ENCODE data around the gene OLFM1. TPM values are rescaled to one million over a fixed set of nuclear protein-coding genes. Genes with fewer than 3 reads are reported as not detected.

Gene OLFM1
- total RNA-seq, 4 donors from 2014 or later, result 3.4 to 8.5 (median 6.7) TPM

DNA sequence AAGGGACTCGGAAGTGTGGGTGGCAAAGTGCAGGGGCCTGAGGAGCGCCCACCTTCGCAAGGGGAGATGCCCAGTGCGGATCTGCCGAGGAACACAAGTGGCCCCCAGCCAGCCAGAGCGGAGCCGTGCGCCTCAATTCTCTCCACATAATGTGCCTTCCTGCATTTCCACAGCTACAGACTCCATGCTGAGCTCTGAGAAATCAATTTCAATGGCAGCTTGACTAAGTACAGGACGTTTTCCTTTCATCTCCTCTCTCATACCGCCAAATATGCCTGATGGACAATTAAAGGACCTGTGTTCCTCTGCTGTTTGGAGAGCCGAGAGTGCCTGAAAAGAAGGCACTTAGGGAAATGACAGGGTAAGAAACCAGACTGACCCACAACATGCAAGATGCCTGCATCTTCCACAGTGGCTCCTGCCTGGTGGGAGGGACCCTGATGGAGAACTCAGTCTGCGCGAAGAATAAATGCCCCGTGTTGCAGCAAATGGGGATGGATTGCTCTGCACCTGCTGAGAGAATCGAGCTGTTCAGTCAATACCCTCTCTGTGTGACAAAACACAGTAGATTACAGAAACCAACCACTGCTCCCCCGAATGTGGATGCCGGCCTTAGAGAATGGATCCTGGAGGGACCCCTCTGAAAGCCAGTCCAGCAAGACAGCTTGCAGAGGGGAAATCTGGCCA is 38.6 kb upstream of the OLFM1 start:
- ATAC-seq (no peak), DNase-seq (no peak)
- TF ChIP-seq POLR2A (IDR thresholded peaks at IDR 0.05), result no peak
- TF ChIP-seq, protein P1, sequence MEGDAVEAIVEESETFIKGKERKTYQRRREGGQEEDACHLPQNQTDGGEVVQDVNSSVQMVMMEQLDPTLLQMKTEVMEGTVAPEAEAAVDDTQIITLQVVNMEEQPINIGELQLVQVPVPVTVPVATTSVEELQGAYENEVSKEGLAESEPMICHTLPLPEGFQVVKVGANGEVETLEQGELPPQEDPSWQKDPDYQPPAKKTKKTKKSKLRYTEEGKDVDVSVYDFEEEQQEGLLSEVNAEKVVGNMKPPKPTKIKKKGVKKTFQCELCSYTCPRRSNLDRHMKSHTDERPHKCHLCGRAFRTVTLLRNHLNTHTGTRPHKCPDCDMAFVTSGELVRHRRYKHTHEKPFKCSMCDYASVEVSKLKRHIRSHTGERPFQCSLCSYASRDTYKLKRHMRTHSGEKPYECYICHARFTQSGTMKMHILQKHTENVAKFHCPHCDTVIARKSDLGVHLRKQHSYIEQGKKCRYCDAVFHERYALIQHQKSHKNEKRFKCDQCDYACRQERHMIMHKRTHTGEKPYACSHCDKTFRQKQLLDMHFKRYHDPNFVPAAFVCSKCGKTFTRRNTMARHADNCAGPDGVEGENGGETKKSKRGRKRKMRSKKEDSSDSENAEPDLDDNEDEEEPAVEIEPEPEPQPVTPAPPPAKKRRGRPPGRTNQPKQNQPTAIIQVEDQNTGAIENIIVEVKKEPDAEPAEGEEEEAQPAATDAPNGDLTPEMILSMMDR (IDR thresholded peaks at IDR 0.05 in 4 of 5, conservative IDR thresholded peaks at IDR 0.05 in 1 of 5), result no peak
- Histone ChIP-seq H3K4me1 (no peaks in the 10 kb centered on the region), H3K4me3 (no peak overlapping the region), H3K27me3 (peaks cover 0 to 18% (median 11%) of the 10 kb centered on the region in 3 donors), H3K36me3 (no peaks in the 10 kb centered on the region), H3K27ac (no peak overlapping the region), H3K9me3 (no peaks in the 10 kb centered on the region)
- intact Hi-C loops (cut with DNase I; ENCODE audit: low total_unique reads), result no loop called here
- in situ Hi-C loops (cut with MboI; ENCODE audit: low sequenced_read_pairs in 4 of 4), result no loop called here

DNA sequence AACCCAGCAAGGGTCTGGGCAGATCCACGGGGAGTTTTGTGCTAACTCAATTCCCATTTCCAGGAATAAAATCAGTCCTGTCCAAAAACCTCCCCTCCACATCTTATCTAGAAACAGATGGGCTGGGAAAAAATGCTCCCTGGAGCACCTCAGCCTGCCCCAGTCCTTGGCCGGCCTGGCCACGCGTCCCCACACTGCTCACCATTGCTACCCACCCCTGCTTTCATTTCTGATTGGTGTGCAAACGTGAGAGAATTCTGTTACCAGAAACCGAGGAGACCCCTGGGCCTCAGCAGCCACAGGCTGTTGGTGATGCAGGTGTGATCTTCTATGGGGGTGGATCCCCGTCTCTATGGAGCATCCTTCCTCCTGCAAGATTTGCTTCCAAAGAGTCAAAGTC is 38.0 kb upstream of the OLFM1 start:
- no peaks in the 10 kb centered on the region for H3K9me3 ChIP-seq
- H3K27me3 ChIP-seq, result peaks cover 0 to 22% (median 15%) of the 10 kb centered on the region in 3 donors
- intact Hi-C loops (cut with DNase I; ENCODE audit: low total_unique reads), result no loop called here
- TF ChIP-seq POLR2A (IDR thresholded peaks at IDR 0.05), result no peak
- TF ChIP-seq, protein P1 (IDR thresholded peaks at IDR 0.05 in 4 of 5, conservative IDR thresholded peaks at IDR 0.05 in 1 of 5), result no peak
- H3K27ac ChIP-seq, result no peak overlapping the region
- no peak for ATAC-seq
- no peaks in the 10 kb centered on the region for H3K36me3 ChIP-seq
- H3K4me1 ChIP-seq, result no peaks in the 10 kb centered on the region
- no peak overlapping the region for H3K4me3 ChIP-seq
- in situ Hi-C loops (cut with MboI; ENCODE audit: low sequenced_read_pairs in 4 of 4), result no loop called here
- DNase-seq, result no peak

GRCh38 chr9:135050072-135050990 is 37.1 kb upstream of the OLFM1 start:
- intact Hi-C loops (cut with DNase I; ENCODE audit: low total_unique reads), result no loop called here
- TF ChIP-seq POLR2A (IDR thresholded peaks at IDR 0.05), result no peak
- TF ChIP-seq, protein P1 (IDR thresholded peaks at IDR 0.05 in 4 of 5, conservative IDR thresholded peaks at IDR 0.05 in 1 of 5), result no peak
- Histone ChIP-seq H3K9me3 (no peaks in the 10 kb centered on the region), H3K27me3 (peaks cover 0 to 25% (median 20%) of the 10 kb centered on the region in 3 donors), H3K27ac (no peak overlapping the region), H3K4me1 (no peaks in the 10 kb centered on the region), H3K36me3 (no peaks in the 10 kb centered on the region), H3K4me3 (no peak overlapping the region)
- DNase-seq (no peak), ATAC-seq (no peak)
- in situ Hi-C loops (cut with MboI; ENCODE audit: low sequenced_read_pairs in 4 of 4), result no loop called here

DNA sequence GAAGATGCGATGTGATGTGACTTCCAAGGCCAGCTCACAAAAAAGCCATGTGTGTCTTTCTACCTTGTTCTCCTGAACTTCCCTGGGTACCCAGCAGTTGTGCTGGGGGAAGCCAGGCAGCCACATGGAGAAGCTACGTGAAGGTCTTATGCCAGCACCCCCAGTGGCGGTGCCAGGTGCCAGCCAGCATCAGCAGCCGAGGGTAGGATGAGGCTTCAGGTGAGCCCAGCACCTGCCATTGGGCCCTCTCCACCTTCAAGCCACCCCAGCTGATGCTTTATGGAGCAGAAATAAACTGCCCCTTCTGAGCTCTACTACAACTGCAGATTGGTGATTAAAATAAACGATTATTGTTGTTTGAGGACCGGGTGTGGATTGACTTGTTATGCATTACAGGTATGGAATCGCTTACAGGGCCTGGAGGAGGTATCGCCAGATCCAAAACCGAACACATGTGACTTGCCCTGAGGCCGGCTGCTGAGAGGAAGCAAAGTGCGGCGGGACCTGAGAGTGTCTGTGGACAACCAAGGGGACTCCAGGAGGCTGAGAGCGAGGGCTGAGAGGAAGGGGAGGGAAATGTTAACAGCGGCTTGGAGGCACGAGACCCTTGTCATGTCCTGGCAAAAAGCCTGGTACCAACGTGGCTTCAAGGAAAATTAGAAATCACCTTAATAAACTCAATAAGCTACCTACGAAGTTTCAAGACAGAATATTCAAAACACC is 36.0 kb upstream of the OLFM1 start:
- peaks cover 0 to 25% (median 21%) of the 10 kb centered on the region in 3 donors for H3K27me3 ChIP-seq

More for the DNA sequence above, 36.0 kb upstream of the OLFM1 start:
- Histone ChIP-seq H3K4me1 (no peaks in the 10 kb centered on the region), H3K9me3 (no peaks in the 10 kb centered on the region), H3K27ac (no peak overlapping the region), H3K4me3 (no peak overlapping the region), H3K36me3 (no peaks in the 10 kb centered on the region)
- no peak for TF ChIP-seq POLR2A (IDR thresholded peaks at IDR 0.05)
- TF ChIP-seq, protein P1 (IDR thresholded peaks at IDR 0.05 in 4 of 5, conservative IDR thresholded peaks at IDR 0.05 in 1 of 5), result no peak
- ATAC-seq (no peak), DNase-seq (no peak)
- in situ Hi-C loops (cut with MboI; ENCODE audit: low sequenced_read_pairs in 4 of 4), result no loop called here
- intact Hi-C loops (cut with DNase I; ENCODE audit: low total_unique reads), result no loop called here

All from gastrocnemius medialis (tissue), 4 donors.